ENCODE data around the gene ACTMAP.

- no peak for TF ChIP-seq CTCF (IDR thresholded peaks at IDR 0.05)
- no peak for TF ChIP-seq EZH2 (IDR thresholded peaks at IDR 0.05)
- no peak for TF ChIP-seq EZH2phosphoT487 (IDR thresholded peaks at IDR 0.05)
Measured at GRCh38 chr19:40755791-40756190, 5.5 kb upstream of the ACTMAP start.
